NOMO-1 treated with DMSO at 0.1 percent for 48 hours (cell line): ENCODE results near the gene LRP6.

Experiments used
- DNase-seq: peaks from one replicate; lab custom pipeline; 2025; ENCODE audit not compliant: unreplicated experiment; lab: John Stamatoyannopoulos, UW

The LRP6 gene

DNA sequence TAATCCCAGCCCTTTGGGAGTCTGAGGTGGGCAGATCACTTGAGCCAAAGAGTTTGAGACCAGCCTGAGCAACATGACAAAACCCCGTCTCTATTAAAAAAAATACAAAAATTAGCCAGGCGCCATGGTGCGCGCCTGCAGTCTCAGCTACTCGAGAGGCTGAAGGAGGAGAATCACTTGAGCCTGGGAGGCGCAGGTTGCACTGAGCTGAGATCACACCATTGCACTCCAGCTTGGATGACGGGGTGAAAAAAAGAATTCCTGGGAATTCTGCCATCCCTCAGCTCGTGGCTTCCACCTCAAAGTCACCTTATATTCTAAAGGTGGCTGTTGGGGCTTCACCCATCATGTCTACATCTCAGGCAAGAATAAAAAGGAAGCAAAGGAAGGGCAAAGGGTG is 183.2 kb downstream of the LRP6 start:
- DNase-seq = no peak

DNA sequence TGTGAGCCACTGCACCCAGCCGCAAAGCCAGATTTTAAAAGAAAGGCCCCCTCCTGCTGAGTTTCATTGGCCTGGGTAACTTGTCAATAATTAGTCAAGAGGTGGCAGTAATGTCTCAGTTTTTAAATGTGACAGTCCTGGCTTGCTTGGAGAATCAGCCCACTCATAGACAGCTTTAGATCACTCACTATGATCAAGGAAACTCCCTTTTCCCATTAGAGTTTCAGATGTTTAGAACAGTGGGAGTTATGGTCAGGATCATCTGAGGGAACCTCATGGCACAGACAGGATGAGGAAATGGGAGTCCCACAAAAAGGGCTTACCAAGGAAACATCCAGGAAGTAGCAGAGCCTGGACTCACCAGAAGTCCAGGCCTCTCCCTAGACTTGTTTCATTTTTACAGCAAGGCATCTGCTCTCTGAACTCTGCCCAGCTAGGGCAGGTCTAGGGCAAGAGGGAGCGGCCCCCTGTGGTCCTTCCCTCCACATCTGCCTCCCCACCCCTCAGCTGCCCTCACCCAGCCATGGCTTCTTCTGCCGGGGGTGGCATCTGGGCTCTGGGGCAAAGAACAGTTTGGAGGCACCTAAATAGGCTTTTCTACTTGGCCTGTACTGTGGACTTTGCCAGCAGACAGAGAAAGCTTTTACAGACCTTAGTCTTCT is 184.9 kb downstream of the LRP6 start:
- DNase-seq = peak; percentile 34

DNA sequence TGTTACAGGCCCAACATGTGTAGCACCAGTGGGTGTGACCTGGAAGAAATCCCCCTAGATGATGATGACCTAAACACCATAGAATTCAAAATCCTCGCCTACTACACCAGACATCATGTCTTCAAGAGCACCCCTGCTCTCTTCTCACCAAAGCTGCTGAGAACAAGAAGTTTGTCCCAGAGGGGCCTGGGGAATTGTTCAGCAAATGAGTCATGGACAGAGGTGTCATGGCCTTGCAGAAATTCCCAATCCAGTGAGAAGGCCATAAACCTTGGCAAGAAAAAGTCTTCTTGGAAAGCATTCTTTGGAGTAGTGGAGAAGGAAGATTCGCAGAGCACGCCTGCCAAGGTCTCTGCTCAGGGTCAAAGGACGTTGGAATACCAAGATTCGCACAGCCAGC is 187.6 kb downstream of the LRP6 start:
- DNase-seq = no peak

DNA sequence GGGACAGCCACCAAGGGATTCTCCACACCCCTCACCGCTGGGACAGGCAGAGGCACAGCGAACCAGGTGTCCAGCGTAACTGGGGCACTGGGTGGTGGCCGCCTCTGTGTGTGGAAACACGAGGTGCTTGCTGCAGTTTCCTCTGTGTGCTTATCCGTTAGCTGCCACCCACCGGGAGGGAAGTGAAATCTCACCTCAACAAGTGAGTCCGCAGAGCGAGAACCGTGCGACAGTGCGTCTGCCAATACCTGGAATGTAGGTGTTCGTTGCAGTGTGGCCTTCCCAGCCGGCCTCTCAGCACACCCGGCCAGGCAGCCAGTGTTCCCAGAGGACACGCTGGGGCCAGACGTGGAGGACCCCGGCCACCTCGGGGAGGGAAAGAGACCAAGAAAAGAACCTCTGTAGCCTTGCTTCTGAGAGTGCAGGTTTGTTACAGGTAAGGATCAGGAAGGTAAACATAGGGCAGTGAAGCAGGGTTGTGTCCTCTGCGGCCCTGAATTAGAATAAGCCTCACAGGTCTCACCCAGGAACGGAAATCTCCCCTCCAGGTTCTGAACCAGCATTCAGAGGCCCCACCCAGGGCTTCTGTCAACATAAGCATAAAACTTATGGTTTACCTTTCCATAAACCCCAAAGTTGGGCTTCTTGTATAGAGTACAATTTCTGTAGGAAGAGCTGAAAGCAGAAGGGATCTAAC is 194.6 kb downstream of the LRP6 start:
- no peak for DNase-seq

DNA sequence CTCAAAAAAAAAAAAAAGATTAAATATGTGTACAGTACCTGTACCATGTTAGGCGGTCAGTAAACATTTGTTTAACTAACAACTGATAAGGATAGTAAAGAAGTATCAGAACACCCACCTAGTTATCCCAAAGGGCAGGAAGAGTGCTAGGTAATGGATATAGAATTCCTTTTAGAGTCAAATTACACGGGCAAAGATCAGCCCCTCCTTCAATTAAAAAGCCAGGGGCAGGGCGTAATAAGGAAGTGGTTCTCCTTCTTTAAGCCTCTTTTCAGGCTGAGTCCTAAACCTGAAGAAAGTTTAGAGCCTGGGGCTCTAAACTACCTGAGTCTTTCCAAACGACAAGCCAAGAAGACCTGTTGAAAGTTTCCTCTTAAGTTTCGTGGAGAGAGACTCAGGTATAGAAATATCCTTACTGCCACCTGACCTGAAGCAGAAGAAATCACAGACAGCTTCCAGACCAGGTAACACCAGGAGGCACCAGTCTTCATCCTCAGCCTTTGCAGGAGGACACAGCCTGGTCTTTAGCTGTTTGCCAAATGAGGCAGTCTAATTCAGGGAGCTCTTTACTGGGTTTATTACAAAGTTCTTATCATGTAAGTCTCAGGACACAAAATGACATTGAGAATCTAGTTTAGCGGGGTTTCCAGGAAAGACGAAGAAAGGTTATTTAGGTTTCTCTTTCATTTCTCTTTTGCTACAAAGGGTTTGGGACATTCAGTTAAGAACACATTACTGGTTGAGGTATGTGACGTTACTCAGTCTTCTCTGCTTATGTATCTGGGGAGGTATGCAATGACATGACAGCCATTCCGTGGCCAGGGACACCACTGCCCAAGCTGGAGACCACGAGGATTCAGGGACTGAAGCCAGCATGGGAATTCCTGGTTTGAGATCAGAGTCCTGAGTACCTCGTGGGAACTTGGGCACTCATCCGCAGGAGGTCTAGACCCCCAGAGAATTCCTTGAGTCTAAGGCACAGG is 195.9 kb downstream of the LRP6 start, which contains the start of gene BCL2L14:
BCL2L14 (plus strand) TSS at position 266 of the 983 bp plus-strand sequence. CDS start 8,367 bp downstream, outside the sequence.
- peak; percentile 17 for DNase-seq

DNA sequence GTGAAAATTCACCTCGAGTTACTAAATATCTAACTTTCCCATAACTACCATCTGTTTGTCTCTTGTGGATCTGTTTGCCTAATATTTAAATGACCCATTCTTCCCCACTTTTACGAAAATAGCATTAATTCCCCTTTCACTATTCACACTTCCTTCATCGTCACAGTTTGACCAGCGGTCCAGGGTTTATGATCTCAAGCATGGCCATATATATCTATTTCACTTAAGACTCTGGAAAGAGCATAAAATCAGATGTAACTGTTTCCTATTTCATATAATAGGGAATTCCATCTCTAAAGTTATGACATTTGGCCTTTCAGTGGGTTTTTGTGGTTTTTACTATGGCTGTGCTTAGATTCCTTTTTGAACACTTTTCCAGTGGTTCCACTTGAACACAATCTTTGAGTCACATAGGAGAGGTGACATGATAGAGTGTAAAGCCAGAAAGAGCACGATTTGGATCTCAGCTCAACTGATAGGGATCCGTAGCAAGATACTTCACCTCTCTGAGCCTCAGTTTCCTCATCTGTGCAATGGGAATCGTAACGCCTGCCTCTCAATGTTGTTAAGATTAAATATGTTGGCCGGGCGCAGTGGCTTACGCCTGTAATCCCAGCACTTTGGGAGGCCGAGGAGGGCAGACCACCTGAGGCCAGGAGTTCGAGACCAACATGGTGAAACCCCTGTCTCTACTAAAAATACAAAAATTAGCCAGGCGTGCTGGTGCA is 196.9 kb downstream of the LRP6 start:
- DNase-seq = no peak

DNA sequence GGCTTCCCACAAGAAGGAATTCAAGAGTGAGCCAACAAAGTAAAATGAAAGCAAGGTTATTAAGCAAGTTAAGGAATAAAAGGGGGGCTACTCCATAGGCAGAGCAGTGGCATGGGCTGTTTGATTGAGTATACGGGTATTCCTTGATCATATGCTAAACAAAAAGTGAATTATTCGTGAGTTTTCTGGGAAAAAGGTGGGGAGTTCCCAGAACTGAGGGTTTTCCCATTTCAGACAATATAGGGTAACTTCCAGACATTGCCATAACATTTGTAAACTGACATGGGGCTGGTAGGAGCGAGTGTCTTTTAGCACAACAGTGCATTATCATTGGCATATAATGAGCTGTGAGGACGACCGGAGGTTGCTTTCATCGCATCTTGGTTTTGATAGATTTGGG is 198.1 kb downstream of the LRP6 start:
- no peak for DNase-seq
